K562 (cell line): ENCODE results near the gene WDR31. TPM values are rescaled to one million over a fixed set of nuclear protein-coding genes. Genes with fewer than 3 reads are reported as not detected.

Experiments
- ATAC-seq: fragments of 200-7000 bp; cut with Tn5 transposase; 3 replicates; pipeline ENCODE4 v1.9.1; 2020; ENCODE audit warnings: moderate library complexity
- BruUV-seq: library from RNA; stranded (reverse); fragments of 400-500 nt; replicated peaks from 2 replicates; lab custom pipeline; 2021; lab: Mats Ljungman, UMichigan
- CTCF ChIA-PET: fragments of 300-600 bp; formaldehyde crosslinking; extraction: SDS; loops from one replicate; lab custom pipeline; 2021; ENCODE audit warnings: low intra/inter-chr PET ratio; lab: Yijun Ruan, JAX
- POLR2A ChIA-PET: fragments of 300-600, 350-650 bp; sonication (Branson Sonifier 250); formaldehyde crosslinking; extraction: SDS; loops from one replicate; lab custom pipeline; 2021; ENCODE audit warnings: antibody characterized with exemption, inconsistent platforms; lab: Yijun Ruan, JAX
- DNase-seq, 4 experiments: peaks; one replicate each; pipeline versions ENCODE4 v3.0.0 to v3.0.0-alpha.2; 2011 to 2018; ENCODE audit warnings: low spot score in 3 of 4, mixed read lengths in 3 of 4; ENCODE audit errors: extremely low read depth in 1 of 4
- FAIRE-seq: peaks from 2 replicates; lab custom pipeline; 2011; peaks lifted over from hg19 to GRCh38; lab: Jason Lieb, UNC
- H2AFZ ChIP-seq: 2 replicates; pipeline ENCODE4 v1.6.0; 2011; ENCODE audit warnings: low read depth, low read length, control low read depth, inconsistent platforms
- H3K27ac ChIP-seq: fragments of 200-600 bp; 3 replicates; pipeline ENCODE4 v1.8.0; 2011; ENCODE audit warnings: low read depth, mild to moderate bottlenecking, control low read depth, inconsistent platforms, low read length, moderate library complexity, mixed read lengths; ENCODE audit errors: extremely low read depth
- H3K27me3 ChIP-seq, 2 experiments: fragments of 300-600 bp in 1 of 2; 2 replicates in 1 of 2; 3 replicates in 1 of 2; pipeline versions ENCODE4 v1.6.0 to v1.8.0; 2011; ENCODE audit warnings: inconsistent platforms in 2 of 2, low read length in 2 of 2, mild to moderate bottlenecking in 1 of 2, mixed read lengths in 1 of 2, moderate library complexity in 1 of 2; ENCODE audit not compliant: control insufficient read depth in 2 of 2, insufficient read depth in 2 of 2
- H3K36me3 ChIP-seq: fragments of 300-600 bp; 3 replicates; pipeline ENCODE4 v1.8.0; 2011; ENCODE audit warnings: mild to moderate bottlenecking, low read length, inconsistent platforms; ENCODE audit not compliant: control insufficient read depth, insufficient read depth
- H3K4me1 ChIP-seq, 2 experiments: fragments of 200-600 bp in 1 of 2; replicated peaks in 1 of 2; 2 replicates in 1 of 2; 3 replicates in 1 of 2; pipeline versions ENCODE4 v1.5.1 to v1.8.0; 2011; ENCODE audit warnings: inconsistent platforms in 2 of 2, low read length in 2 of 2, mild to moderate bottlenecking in 1 of 2, mixed read lengths in 1 of 2, moderate library complexity in 1 of 2; ENCODE audit not compliant: control insufficient read depth in 2 of 2, insufficient read depth in 2 of 2
- H3K4me2 ChIP-seq: 2 replicates; pipeline ENCODE4 v1.6.1; 2011; ENCODE audit warnings: low read length, control low read depth, inconsistent platforms, mixed read lengths; ENCODE audit not compliant: insufficient read depth
- H3K4me3 ChIP-seq: fragments of 200-600 bp; sonication (generic), shearing (Covaris generic); 2 replicates; pipeline ENCODE4 v1.5.1; 2016; ENCODE audit warnings: control low read depth, inconsistent platforms
- H3K79me2 ChIP-seq: fragments of 200-600 bp; 3 replicates; pipeline ENCODE4 v1.8.0; 2011; ENCODE audit warnings: low read length, inconsistent platforms; ENCODE audit not compliant: control insufficient read depth, insufficient read depth
- H3K9ac ChIP-seq, 2 experiments: 2 replicates each; pipeline versions ENCODE4 v1.6.0 to v1.6.1; 2011; ENCODE audit warnings: low read depth in 2 of 2, low read length in 2 of 2, control low read depth in 1 of 2, inconsistent platforms in 1 of 2, mild to moderate bottlenecking in 1 of 2, mixed read lengths in 1 of 2; ENCODE audit not compliant: insufficient read depth in 1 of 2
- H3K9me1 ChIP-seq: one replicate; pipeline ENCODE4 v1.6.0; 2011; ENCODE audit warnings: inconsistent platforms, mild to moderate bottlenecking, low read length, moderate library complexity; ENCODE audit not compliant: control insufficient read depth, insufficient read depth
- H3K9me3 ChIP-seq: replicated peaks from 2 replicates; pipeline ENCODE4 v1.5.1; 2011; ENCODE audit warnings: low read depth, low read length, inconsistent platforms; ENCODE audit not compliant: control insufficient read depth, insufficient read depth
- H4K20me1 ChIP-seq: replicated peaks from 2 replicates; pipeline ENCODE4 v1.6.1; 2011; ENCODE audit warnings: low read length, inconsistent platforms, mixed read lengths; ENCODE audit not compliant: control insufficient read depth, insufficient read depth
- HDAC3 ChIP-seq: fragments of 450-650 bp; IDR thresholded peaks from 2 replicates; pipeline ENCODE4 v1.6.1; 2018; ENCODE audit warnings: borderline replicate concordance, mild to moderate bottlenecking, moderate library complexity; ENCODE audit not compliant: partially characterized antibody
- MAX ChIP-seq: sonication (generic); formaldehyde crosslinking; IDR thresholded peaks from 2 replicates; pipeline ENCODE4 v1.9.0; 2022; ENCODE audit warnings: mild to moderate bottlenecking, missing genetic modification reagents
- MGA ChIP-seq: fragments of 450-650 bp; IDR thresholded peaks from 2 replicates; pipeline ENCODE4 v1.6.1; 2016; ENCODE audit warnings: mild to moderate bottlenecking, moderate library complexity
- MTA2 ChIP-seq: fragments of 450-650 bp; IDR thresholded peaks from 2 replicates; pipeline ENCODE4 v1.6.1; 2016; ENCODE audit warnings: low read depth
- MXI1 ChIP-seq: IDR thresholded peaks from 2 replicates; pipeline ENCODE4 v1.6.1; 2011; ENCODE audit warnings: low read depth, mild to moderate bottlenecking, improper control_type of control experiment, low read length
- NFIX ChIP-seq: fragments of 250-450 bp; sonication (Bioruptor Pico); IDR thresholded peaks from 2 replicates; pipeline ENCODE4 v1.4.0; 2020; ENCODE audit warnings: low read depth, mild to moderate bottlenecking, moderate library complexity
- STAT6 ChIP-seq: sonication (generic); formaldehyde crosslinking; IDR thresholded peaks from 2 replicates; pipeline ENCODE4 v1.8.1; 2023; ENCODE audit warnings: mild to moderate bottlenecking, missing genetic modification reagents
- ZNF644 ChIP-seq: fragments of 200-800 bp; sonication (Bioruptor generic); IDR thresholded peaks from 2 replicates; pipeline ENCODE4 v1.6.1; 2016; ENCODE audit warnings: low read depth, missing genetic modification characterization, missing compliant biosample characterization
- WGBS: fragments of 100-300 bp; shearing (Covaris generic); methylation state at CpG from one replicate; pipeline ENCODE4 v1.1.6; 2016; ENCODE audit warnings: low coverage, mixed read lengths; ENCODE audit not compliant: insufficient coverage; ENCODE audit errors: missing lambda C conversion rate; 5-methylcytosine and 5-hydroxymethylcytosine counted together
- in situ Hi-C: fragments of 300-500 bp; cut with MboI; formaldehyde crosslinking; loops from 4 replicates; pipeline ENCODE4 v1.15.0; 2018; ENCODE audit warnings: inconsistent platforms, mixed read lengths
- intact Hi-C: fragments of 100-400 bp; cut with micrococcal nuclease; formaldehyde crosslinking; loops from 2 replicates; pipeline ENCODE4 v1.14.2; 2022
- polyA plus RNA-seq, 8 experiments: library from polyadenylated mRNA; depleted of rRNA in 4 of 8; stranded (reverse) in 5 of 8; unstranded in 3 of 8; fragments of >200 nt; fragmentation: Nextera tagmentation in 2 of 8; fragmentation: Illumina TruSeq in 1 of 8; extraction: Ambion mirVana in 2 of 8; extraction: Trizol in 1 of 8; gene quantifications; 2 replicates each; pipeline versions ENCODE4 v1.2.1 to v1.2.3, GENCODE V29; 2011 to 2014; ENCODE audit warnings: inconsistent platforms in 1 of 8, missing spikeins in 1 of 8
- total RNA-seq, 7 experiments: library from RNA; depleted of rRNA in 6 of 7; stranded (reverse); fragments of >200 nt in 6 of 7; fragmentation: Illumina TruSeq in 2 of 7; extraction: Trizol in 2 of 7; gene quantifications; 2 replicates each; pipeline versions ENCODE4 v1.2.1 to v1.2.3, GENCODE V29; 2011 to 2021; ENCODE audit warnings: low replicate concordance in 1 of 7

WDR31 gene
- total and polyA plus RNA-seq, 9 of the 15 experiments (the other 6 are each of a cell fraction or from before 2014, with no cell fraction given), result 0.35 to 1.8 (median 0.95) TPM

GRCh38 chr9:113372059-113372458, 32.0 kb upstream of the WDR31 start:
- peaks cover 12% of the 10 kb centered on the region for H4K20me1 ChIP-seq
- no peak overlapping the region for H3K27ac ChIP-seq
- no TSS peak for BruUV-seq
- peaks cover 25 to 28% of the 10 kb centered on the region in 2 experiments for H3K4me1 ChIP-seq
- H3K9me3 ChIP-seq, result no peaks in the 10 kb centered on the region
- FAIRE-seq (no peak), DNase-seq (no peak), ATAC-seq (no peak)
- H3K9me1 ChIP-seq, result no peaks in the 10 kb centered on the region
- peaks cover 28% of the 10 kb centered on the region for H3K36me3 ChIP-seq
- intact Hi-C loops (no loop called here), in situ Hi-C loops (no loop called here)
- H3K79me2 ChIP-seq, result peaks cover 8% of the 10 kb centered on the region; the same call in 2 of the 3 replicates
- POLR2A ChIA-PET, result interaction anchor here (1.6 kb wide), 1 partner anchor 15 kb away, joined by 3 read pairs; no protein-coding TSS in a partner anchor
- H3K4me3 ChIP-seq, result no peak overlapping the region
- CTCF ChIA-PET, result no interaction called here
- H3K9ac ChIP-seq, result no peak overlapping the region
- no peak overlapping the region for H3K4me2 ChIP-seq
- WGBS, result 78% methylated on average over 5 of the region's 5 CpGs
- no peaks in the 10 kb centered on the region for H3K27me3 ChIP-seq
- H2AFZ ChIP-seq, result no peak overlapping the region
- TF ChIP-seq MTA2 (no peak), MGA (no peak), ZNF644 (tag) (no peak), MAX (CRISPR knock-in tag) (no peak), MXI1 (no peak), STAT6 (no peak), NFIX (CRISPR knock-in tag) (no peak), HDAC3 (no peak)
